Adipocyte (in vitro differentiated cells): ENCODE data around the gene SPESP1.

ENCODE experiments used
- DNase-seq: peaks from one replicate; pipeline ENCODE4 v3.0.0-alpha.2; 2015; ENCODE audit warnings: low read depth
- H3K27me3 ChIP-seq: replicated peaks from 2 replicates; pipeline ENCODE4 v1.7.0; 2013; ENCODE audit warnings: mild to moderate bottlenecking, low read length, moderate library complexity; ENCODE audit not compliant: control insufficient read depth, insufficient read depth
- H3K36me3 ChIP-seq: 2 replicates; pipeline ENCODE4 v1.7.0; 2013; ENCODE audit warnings: low read length, mild to moderate bottlenecking, moderate library complexity; ENCODE audit not compliant: control insufficient read depth, insufficient read depth, severe bottlenecking
- H3K4me1 ChIP-seq: 2 replicates; pipeline ENCODE4 v1.7.0; 2013; ENCODE audit warnings: mild to moderate bottlenecking, low read length, moderate library complexity; ENCODE audit not compliant: control insufficient read depth, insufficient read depth
- H3K4me3 ChIP-seq: 2 replicates; pipeline ENCODE4 v1.7.0; 2013; ENCODE audit warnings: mild to moderate bottlenecking, low read length, moderate library complexity
- H3K9ac ChIP-seq: 2 replicates; pipeline ENCODE4 v1.7.0; 2013; ENCODE audit warnings: mild to moderate bottlenecking, low read length, moderate library complexity
- H3K9me3 ChIP-seq: 2 replicates; pipeline ENCODE4 v1.7.0; 2013; ENCODE audit warnings: mild to moderate bottlenecking, low read length, moderate library complexity; ENCODE audit not compliant: control insufficient read depth

Gene SPESP1

GRCh38 chr15:68982976-68983563 is 52.7 kb downstream of the SPESP1 start:
- Histone ChIP-seq H3K36me3 (no peaks in the 10 kb centered on the region), H3K9ac (no peak overlapping the region)
- no peak for DNase-seq

GRCh38 chr15:68983961-68984481 is 53.7 kb downstream of the SPESP1 start:
- no peaks in the 10 kb centered on the region for H3K36me3 ChIP-seq
- H3K4me1 ChIP-seq = no peaks in the 10 kb centered on the region
- peaks cover 14% of the 10 kb centered on the region for H3K27me3 ChIP-seq
- no peak overlapping the region for H3K9ac ChIP-seq
- H3K9me3 ChIP-seq = no peaks in the 10 kb centered on the region
- no peak for DNase-seq
- no peak overlapping the region for H3K4me3 ChIP-seq

More at GRCh38 chr15:68982976-68983563, 52.7 kb downstream of the SPESP1 start:
- H3K4me3 ChIP-seq = no peak overlapping the region
- H3K27me3 ChIP-seq = peaks cover 20% of the 10 kb centered on the region
- no peaks in the 10 kb centered on the region for H3K9me3 ChIP-seq
- H3K4me1 ChIP-seq = no peaks in the 10 kb centered on the region

- no peaks in the 10 kb centered on the region for H3K9me3 ChIP-seq
- H3K4me1 ChIP-seq = no peaks in the 10 kb centered on the region
- DNase-seq = no peak
- no peak overlapping the region for H3K9ac ChIP-seq
- H3K27me3 ChIP-seq = peaks cover 10% of the 10 kb centered on the region
- H3K36me3 ChIP-seq = no peaks in the 10 kb centered on the region
- H3K4me3 ChIP-seq = no peak overlapping the region
These were observed 54.3 kb downstream of the SPESP1 start for GRCh38 chr15:68984586-68984985.

GRCh38 chr15:68985361-68985891 is 55.1 kb downstream of the SPESP1 start:
- H3K4me1 ChIP-seq = no peaks in the 10 kb centered on the region
- DNase-seq = no peak
- H3K27me3 ChIP-seq = peaks cover 10% of the 10 kb centered on the region
- H3K36me3 ChIP-seq = no peaks in the 10 kb centered on the region
- no peak overlapping the region for H3K4me3 ChIP-seq
- H3K9me3 ChIP-seq = no peaks in the 10 kb centered on the region
- H3K9ac ChIP-seq = no peak overlapping the region

GRCh38 chr15:68986322-68986721 is 56.0 kb downstream of the SPESP1 start:
- Histone ChIP-seq H3K9me3 (no peaks in the 10 kb centered on the region), H3K36me3 (no peaks in the 10 kb centered on the region), H3K4me3 (no peak overlapping the region), H3K9ac (no peak overlapping the region), H3K27me3 (peaks cover 7% of the 10 kb centered on the region), H3K4me1 (no peaks in the 10 kb centered on the region)
- no peak for DNase-seq

- Histone ChIP-seq H3K9ac (no peak overlapping the region), H3K4me3 (no peak overlapping the region), H3K4me1 (no peaks in the 10 kb centered on the region), H3K9me3 (no peaks in the 10 kb centered on the region), H3K36me3 (no peaks in the 10 kb centered on the region), H3K27me3 (peaks cover 7% of the 10 kb centered on the region)
- no peak for DNase-seq
These were observed 56.8 kb downstream of the SPESP1 start for GRCh38 chr15:68987120-68987519.

GRCh38 chr15:68987676-68988075 is 57.4 kb downstream of the SPESP1 start:
- Histone ChIP-seq H3K4me3 (no peak overlapping the region), H3K4me1 (no peaks in the 10 kb centered on the region), H3K27me3 (peaks cover 7% of the 10 kb centered on the region), H3K36me3 (no peaks in the 10 kb centered on the region), H3K9me3 (no peaks in the 10 kb centered on the region), H3K9ac (no peak overlapping the region)
- DNase-seq = no peak

- peaks cover 12% of the 10 kb centered on the region for H3K4me1 ChIP-seq
- H3K27me3 ChIP-seq = peaks cover 7% of the 10 kb centered on the region
- no peak overlapping the region for H3K4me3 ChIP-seq
- no peaks in the 10 kb centered on the region for H3K36me3 ChIP-seq
- H3K9me3 ChIP-seq = no peaks in the 10 kb centered on the region
- no peak overlapping the region for H3K9ac ChIP-seq
- DNase-seq = no peak
These were observed 59.4 kb downstream of the SPESP1 start for GRCh38 chr15:68989541-68990230.

- no peak overlapping the region for H3K9ac ChIP-seq
- peaks cover 15% of the 10 kb centered on the region for H3K4me1 ChIP-seq
- H3K27me3 ChIP-seq = peaks cover 7% of the 10 kb centered on the region
- DNase-seq = no peak
- H3K4me3 ChIP-seq = no peak overlapping the region
- no peaks in the 10 kb centered on the region for H3K36me3 ChIP-seq
- H3K9me3 ChIP-seq = no peaks in the 10 kb centered on the region
These were observed 60.1 kb downstream of the SPESP1 start for GRCh38 chr15:68990231-68990991.

GRCh38 chr15:68990992-68991500 is 60.7 kb downstream of the SPESP1 start:
- Histone ChIP-seq H3K36me3 (no peaks in the 10 kb centered on the region), H3K9me3 (no peaks in the 10 kb centered on the region), H3K27me3 (peaks cover 7% of the 10 kb centered on the region), H3K4me1 (peaks cover 15% of the 10 kb centered on the region), H3K9ac (no peak overlapping the region), H3K4me3 (no peak overlapping the region)
- no peak for DNase-seq

- peaks cover 15% of the 10 kb centered on the region for H3K4me1 ChIP-seq
- no peak overlapping the region for H3K9ac ChIP-seq
- H3K9me3 ChIP-seq = no peaks in the 10 kb centered on the region
- DNase-seq = no peak
- peaks cover 4% of the 10 kb centered on the region for H3K27me3 ChIP-seq
- H3K36me3 ChIP-seq = no peaks in the 10 kb centered on the region
- H3K4me3 ChIP-seq = no peak overlapping the region
These were observed 61.4 kb downstream of the SPESP1 start for GRCh38 chr15:68991723-68992122.
